Endothelial cell of umbilical vein (primary cell): Measurements from ENCODE around the gene ALDH1A3. TPM values are rescaled to one million over a fixed set of nuclear protein-coding genes. Genes with fewer than 3 reads are reported as not detected.

Experiments used
- BruUV-seq: library from RNA; stranded (reverse); fragments of 400-500 nt; replicated peaks from 2 replicates; lab custom pipeline; 2021; lab: Mats Ljungman, UMichigan
- CTCF ChIA-PET: fragments of 300-600, 350-600 bp; sonication (Branson Sonifier 250); formaldehyde crosslinking; loops from one replicate; lab custom pipeline; 2021; ENCODE audit warnings: antibody characterized with exemption, inconsistent platforms; lab: Charles Lee
- POLR2A ChIA-PET: fragments of 300-600, 350-600 bp; sonication (Branson Sonifier 250); formaldehyde crosslinking; loops from one replicate; lab custom pipeline; 2021; ENCODE audit warnings: antibody characterized with exemption, inconsistent platforms; lab: Charles Lee
- DNase-seq: peaks from one replicate; pipeline ENCODE4 v3.0.0-alpha.2; 2011; ENCODE audit warnings: low read depth, low spot score
- FAIRE-seq: peaks from 2 replicates; lab custom pipeline; 2011; peaks lifted over from hg19 to GRCh38; lab: Jason Lieb, UNC
- H2AFZ ChIP-seq: 2 replicates; pipeline ENCODE4 v1.6.0; 2012; ENCODE audit warnings: low read depth, low read length, control low read depth, inconsistent platforms
- H3K27ac ChIP-seq: 2 replicates; pipeline ENCODE4 v1.5.1; 2011; ENCODE audit warnings: low read depth, mild to moderate bottlenecking, control low read depth, low read length, moderate library complexity; ENCODE audit not compliant: insufficient read depth
- H3K27me3 ChIP-seq, 2 experiments: 2 replicates each; pipeline versions ENCODE4 v1.6.0 to v1.6.1; 2011; ENCODE audit warnings: low read length in 2 of 2, mixed read lengths in 1 of 2; ENCODE audit not compliant: control insufficient read depth in 2 of 2, insufficient read depth in 2 of 2
- H3K36me3 ChIP-seq, 2 experiments: 2 replicates in 1 of 2; 3 replicates in 1 of 2; pipeline ENCODE4 v1.5.1; 2011; ENCODE audit warnings: low read length in 2 of 2, mild to moderate bottlenecking in 1 of 2, moderate library complexity in 1 of 2; ENCODE audit not compliant: control insufficient read depth in 2 of 2, insufficient read depth in 2 of 2; ENCODE audit errors: extremely low read depth in 1 of 2
- H3K4me1 ChIP-seq: 3 replicates; pipeline ENCODE4 v1.5.1; 2011; ENCODE audit warnings: mild to moderate bottlenecking, low read length; ENCODE audit not compliant: control insufficient read depth, insufficient read depth; ENCODE audit errors: extremely low read depth
- H3K4me2 ChIP-seq: 2 replicates; pipeline ENCODE4 v1.6.1; 2011; ENCODE audit warnings: low read length, control low read depth, mixed read lengths; ENCODE audit not compliant: insufficient read depth
- H3K4me3 ChIP-seq, 3 experiments: fragments of 200-600 bp in 1 of 3; sonication (generic), shearing (Covaris generic) in 1 of 3; replicated peaks in 1 of 3; 2 replicates each; pipeline ENCODE4 v1.5.1; 2011 to 2016; ENCODE audit warnings: control low read depth in 3 of 3, low read length in 3 of 3, mild to moderate bottlenecking in 2 of 3, inconsistent platforms in 1 of 3, low read depth in 1 of 3, moderate library complexity in 1 of 3; ENCODE audit not compliant: insufficient read depth in 1 of 3
- H3K79me2 ChIP-seq: 2 replicates; pipeline ENCODE4 v1.6.0; 2012; ENCODE audit warnings: low read length, inconsistent platforms; ENCODE audit not compliant: control insufficient read depth, insufficient read depth
- H3K9ac ChIP-seq: replicated peaks from 2 replicates; pipeline ENCODE3; 2011; ENCODE audit warnings: low read length, control low read depth; ENCODE audit not compliant: insufficient read depth; ENCODE audit errors: extremely low read depth
- H3K9me1 ChIP-seq: replicated peaks from 3 replicates; pipeline ENCODE4 v1.6.0; 2011; ENCODE audit warnings: mild to moderate bottlenecking, low read length; ENCODE audit not compliant: control insufficient read depth, insufficient read depth; ENCODE audit errors: extremely low read depth
- H3K9me3 ChIP-seq: replicated peaks from 2 replicates; pipeline ENCODE4 v1.5.1; 2012; ENCODE audit warnings: low read length, inconsistent platforms; ENCODE audit not compliant: control insufficient read depth, insufficient read depth
- H4K20me1 ChIP-seq: replicated peaks from 2 replicates; pipeline ENCODE3; 2011; ENCODE audit warnings: mild to moderate bottlenecking, low read length; ENCODE audit not compliant: control insufficient read depth, insufficient read depth; ENCODE audit errors: extremely low read depth
- EZH2 ChIP-seq: IDR thresholded peaks from 2 replicates; pipeline ENCODE4 v1.6.1; 2012; ENCODE audit warnings: borderline replicate concordance, low read depth, mild to moderate bottlenecking, moderate library complexity, low read length, inconsistent platforms; ENCODE audit not compliant: severe bottlenecking
- FOS ChIP-seq: IDR thresholded peaks from 2 replicates; pipeline ENCODE4 v1.6.1; 2011; ENCODE audit warnings: mild to moderate bottlenecking, low read length, moderate library complexity, borderline replicate concordance; ENCODE audit not compliant: insufficient read depth
- POLR2A ChIP-seq: IDR thresholded peaks from 2 replicates; pipeline ENCODE4 v1.6.1; 2012; ENCODE audit warnings: low read depth, mild to moderate bottlenecking, control low read depth, low read length
- POLR2AphosphoS5 ChIP-seq: IDR thresholded peaks from 2 replicates; pipeline ENCODE4 v1.6.1; 2012; ENCODE audit warnings: low read depth, mild to moderate bottlenecking, control low read depth, low read length, moderate library complexity; ENCODE audit not compliant: insufficient read depth
- dilution Hi-C: fragments of 300-500 bp; cut with MboI; formaldehyde crosslinking; loops from one replicate; pipeline ENCODE4 v1.15.0; 2019; ENCODE audit warnings: low sequenced_read_pairs; ENCODE audit not compliant: extremely low pct_ligation_motif_present
- intact Hi-C: fragments of 100-400 bp; cut with micrococcal nuclease; formaldehyde crosslinking; loops from one replicate; pipeline ENCODE4 v1.10.0; 2022
- polyA plus RNA-seq, 4 experiments: library from polyadenylated mRNA; depleted of rRNA in 3 of 4; stranded (reverse) in 3 of 4; unstranded in 1 of 4; fragments of >200 nt; gene quantifications; 2 replicates each; pipeline versions ENCODE4 v1.2.1 to v1.2.3, GENCODE V29; 2011 to 2012; ENCODE audit warnings: missing spikeins in 1 of 4
- total RNA-seq: library from RNA; stranded (reverse); gene quantifications from 2 replicates; pipeline ENCODE4 v1.2.3, GENCODE V29; 2021
- TF ChIP-seq, protein P1 (sequence below), 2 donors: IDR thresholded peaks; 1 replicate in 1 of 2; 2 replicates in 1 of 2; pipeline ENCODE4 v1.5.1; 2011; ENCODE audit warnings: low read length in 2 of 2, mild to moderate bottlenecking in 2 of 2, moderate library complexity in 2 of 2, control low read depth in 1 of 2, inconsistent platforms in 1 of 2, low read depth in 1 of 2; ENCODE audit not compliant: insufficient read depth in 1 of 2; ENCODE audit errors: extremely low read depth in 1 of 2

Gene ALDH1A3
- total and polyA plus RNA-seq, 2 donors (not counting 3 experiments of a cell fraction or from before 2014, with no cell fraction given): 2.8 to 5.8 TPM

DNA sequence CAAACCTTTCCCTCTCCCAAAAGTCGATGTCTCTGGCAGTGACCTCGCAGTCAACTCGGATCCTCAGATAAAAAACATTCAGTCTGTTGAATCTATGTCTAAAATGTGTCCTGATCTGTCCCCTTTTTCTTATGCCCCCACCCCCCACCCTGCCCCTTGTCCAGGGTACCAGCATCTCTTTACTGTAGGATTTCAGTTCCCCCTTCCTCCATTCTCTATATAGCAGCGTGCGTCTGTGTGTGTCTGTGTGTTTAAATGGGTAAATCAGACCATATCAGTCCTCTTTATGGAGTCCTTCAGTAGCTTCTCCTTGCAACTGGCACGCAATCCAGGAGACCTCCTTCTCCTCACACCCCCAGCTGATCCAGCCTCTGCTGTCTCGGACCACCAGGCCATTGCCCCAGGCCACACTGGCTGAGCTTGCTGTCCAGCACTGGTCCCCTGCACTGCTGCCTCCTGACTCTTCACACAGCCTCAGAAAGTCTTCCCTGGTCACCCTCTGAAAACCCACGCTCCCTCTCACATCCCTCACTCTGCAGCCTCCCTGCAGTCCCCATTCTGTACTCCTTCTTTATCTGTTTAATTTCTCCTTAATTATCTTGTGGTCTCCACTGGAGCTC is 41.0 kb downstream of the ALDH1A3 start:
- Histone ChIP-seq H3K4me3 (no peak overlapping the region), H3K79me2 (peaks cover 10% of the 10 kb centered on the region)

More for the DNA sequence above, 41.0 kb downstream of the ALDH1A3 start:
- Histone ChIP-seq H3K27ac (no peak overlapping the region), H2AFZ (no peak overlapping the region), H4K20me1 (no peaks in the 10 kb centered on the region), H3K27me3 (no peaks in the 10 kb centered on the region), H3K4me2 (peak overlapping the region; percentile 80), H3K9me1 (no peaks in the 10 kb centered on the region), H3K36me3 (peaks cover 0 to under 1% of the 10 kb centered on the region in 2 experiments), H3K9me3 (no peaks in the 10 kb centered on the region), H3K9ac (peak overlapping the region; percentile 76), H3K4me1 (peaks cover 14% of the 10 kb centered on the region)
- FAIRE-seq (no peak), DNase-seq (no peak)
- no peak for TF ChIP-seq EZH2
- TF ChIP-seq, protein P1, sequence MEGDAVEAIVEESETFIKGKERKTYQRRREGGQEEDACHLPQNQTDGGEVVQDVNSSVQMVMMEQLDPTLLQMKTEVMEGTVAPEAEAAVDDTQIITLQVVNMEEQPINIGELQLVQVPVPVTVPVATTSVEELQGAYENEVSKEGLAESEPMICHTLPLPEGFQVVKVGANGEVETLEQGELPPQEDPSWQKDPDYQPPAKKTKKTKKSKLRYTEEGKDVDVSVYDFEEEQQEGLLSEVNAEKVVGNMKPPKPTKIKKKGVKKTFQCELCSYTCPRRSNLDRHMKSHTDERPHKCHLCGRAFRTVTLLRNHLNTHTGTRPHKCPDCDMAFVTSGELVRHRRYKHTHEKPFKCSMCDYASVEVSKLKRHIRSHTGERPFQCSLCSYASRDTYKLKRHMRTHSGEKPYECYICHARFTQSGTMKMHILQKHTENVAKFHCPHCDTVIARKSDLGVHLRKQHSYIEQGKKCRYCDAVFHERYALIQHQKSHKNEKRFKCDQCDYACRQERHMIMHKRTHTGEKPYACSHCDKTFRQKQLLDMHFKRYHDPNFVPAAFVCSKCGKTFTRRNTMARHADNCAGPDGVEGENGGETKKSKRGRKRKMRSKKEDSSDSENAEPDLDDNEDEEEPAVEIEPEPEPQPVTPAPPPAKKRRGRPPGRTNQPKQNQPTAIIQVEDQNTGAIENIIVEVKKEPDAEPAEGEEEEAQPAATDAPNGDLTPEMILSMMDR (IDR thresholded peaks at IDR 0.05; ENCODE audit: extremely low read depth in 1 of 2, insufficient read depth in 1 of 2, low read depth in 1 of 2, low read length in 2 of 2): no peak
- no peak for TF ChIP-seq POLR2A
- no peak for TF ChIP-seq POLR2AphosphoS5
- no peak for TF ChIP-seq FOS
- dilution Hi-C loops (no loop called here), intact Hi-C loops (no loop called here)
- POLR2A ChIA-PET: no interaction called here
- CTCF ChIA-PET: interaction anchor here (0.9 to 9.2 kb wide), 8 partner anchors 13 to 338 kb away, joined by 3 to 371 read pairs (median 4); partner anchors contain the start of gene ALDH1A3
- no TSS peak for BruUV-seq
